ENCODE data around the gene SCRN2.

The SCRN2 gene

DNA sequence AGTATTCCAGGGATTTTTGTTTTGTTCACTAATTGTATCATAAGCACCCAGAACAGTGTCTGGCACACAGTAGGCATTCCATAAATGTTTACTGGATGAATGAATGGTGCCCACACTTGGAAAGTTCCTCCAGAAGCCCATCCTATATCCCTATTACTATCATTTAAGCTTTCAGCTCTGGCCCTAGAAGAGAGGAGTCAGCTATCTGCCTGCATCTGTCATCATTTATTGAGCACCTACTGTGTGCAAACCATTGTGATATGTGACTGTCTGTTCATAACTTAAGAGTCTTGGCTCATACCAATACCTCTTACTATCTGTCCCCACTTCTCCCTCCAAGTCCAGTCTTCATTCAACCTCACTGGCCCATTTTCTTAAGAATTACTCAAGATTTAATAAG is 30.0 kb upstream of the SCRN2 start:
- DNase-seq = no peak

DNA sequence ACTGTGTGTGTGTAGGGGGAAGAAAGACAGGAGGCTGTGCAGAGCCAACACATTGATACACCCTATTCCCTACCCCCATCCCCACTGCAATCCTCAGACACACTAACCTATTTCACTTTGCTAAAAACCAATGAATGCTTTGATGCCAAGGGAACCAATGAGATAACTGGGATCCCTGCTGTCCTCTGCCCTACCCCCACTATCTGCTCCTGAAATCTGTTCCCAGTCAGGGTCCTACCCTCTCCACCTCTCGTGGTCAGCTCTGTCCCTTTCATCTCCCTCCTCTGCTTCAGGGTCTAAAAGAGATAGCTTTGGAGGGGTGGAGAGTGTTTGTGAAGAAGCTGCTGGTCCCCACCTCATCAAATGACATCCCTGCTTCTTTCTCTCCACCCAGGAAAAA is 29.0 kb upstream of the SCRN2 start:
- DNase-seq = no peak

DNA sequence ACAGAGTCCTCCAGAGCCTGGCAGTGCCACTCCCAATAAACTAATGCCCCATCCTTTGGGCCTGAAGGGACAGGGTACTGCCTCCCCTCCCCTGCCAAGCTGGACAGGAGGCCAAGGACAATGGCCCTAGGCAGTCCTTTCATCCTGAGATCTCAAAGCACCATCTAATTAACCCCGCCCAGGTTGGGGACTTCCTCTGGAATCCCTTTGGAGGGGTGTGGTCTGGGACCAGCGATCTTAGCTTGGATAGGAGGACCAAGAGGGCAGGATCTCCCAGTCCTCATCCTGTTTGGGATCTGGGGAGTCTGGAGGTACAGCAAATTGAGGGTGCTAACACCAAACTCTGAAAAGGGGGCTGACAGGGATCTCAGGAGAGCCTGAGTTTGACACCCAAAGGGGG is 28.0 kb upstream of the SCRN2 start:
- no peak for DNase-seq

DNA sequence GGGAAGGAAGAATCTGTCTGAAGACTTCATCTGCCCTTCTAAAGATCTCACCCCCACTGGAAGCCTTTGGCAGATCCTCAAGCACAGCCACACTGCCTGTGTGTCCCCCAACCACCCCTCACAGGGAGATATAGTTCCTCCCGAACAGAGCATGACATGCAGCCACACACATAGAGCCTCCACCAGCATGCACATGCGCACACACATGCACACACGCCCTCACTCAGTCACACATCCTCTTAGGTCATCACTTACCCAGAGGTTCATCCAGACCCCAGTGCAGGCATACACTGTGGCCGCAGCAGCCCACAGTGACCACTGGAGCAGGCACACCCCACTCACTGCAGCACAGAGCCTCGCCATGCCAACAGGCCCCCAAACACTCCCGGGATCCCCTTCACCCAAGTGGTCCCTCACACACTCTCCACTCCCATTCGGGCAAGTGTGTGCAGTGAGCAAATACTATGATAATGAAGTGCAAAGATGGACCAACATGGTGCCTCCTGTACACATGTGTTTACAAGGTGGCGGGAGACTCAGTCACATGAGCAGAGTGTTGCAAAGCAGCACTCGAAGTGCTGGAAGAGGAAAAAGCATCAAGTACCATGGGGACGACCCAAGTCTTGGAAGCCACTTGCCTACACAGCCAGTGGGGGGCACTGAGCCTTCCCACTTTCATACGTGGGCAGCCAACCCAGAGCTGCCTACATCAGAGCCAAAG is 26.9 kb upstream of the SCRN2 start:
- no peak for DNase-seq

DNA sequence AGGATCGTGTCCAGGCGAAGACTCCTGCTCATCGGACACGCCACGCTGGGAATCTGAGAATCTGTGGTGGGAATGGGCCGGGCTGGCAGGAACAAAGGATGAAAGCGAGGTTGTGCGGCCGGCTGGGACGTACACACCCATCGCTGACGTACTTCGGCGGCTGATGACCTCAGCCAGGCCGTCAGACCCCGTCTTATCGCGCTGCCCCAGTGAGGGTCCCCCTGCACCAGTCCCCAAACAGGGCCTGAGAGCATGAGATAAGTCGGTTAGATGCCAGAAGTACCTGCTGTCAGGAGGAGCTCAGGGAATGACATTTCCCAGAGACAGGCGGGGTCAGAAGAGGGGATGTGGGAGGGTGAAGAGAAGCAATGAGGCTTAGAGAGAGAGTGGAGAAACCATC is 25.9 kb upstream of the SCRN2 start:
- DNase-seq = no peak

DNA sequence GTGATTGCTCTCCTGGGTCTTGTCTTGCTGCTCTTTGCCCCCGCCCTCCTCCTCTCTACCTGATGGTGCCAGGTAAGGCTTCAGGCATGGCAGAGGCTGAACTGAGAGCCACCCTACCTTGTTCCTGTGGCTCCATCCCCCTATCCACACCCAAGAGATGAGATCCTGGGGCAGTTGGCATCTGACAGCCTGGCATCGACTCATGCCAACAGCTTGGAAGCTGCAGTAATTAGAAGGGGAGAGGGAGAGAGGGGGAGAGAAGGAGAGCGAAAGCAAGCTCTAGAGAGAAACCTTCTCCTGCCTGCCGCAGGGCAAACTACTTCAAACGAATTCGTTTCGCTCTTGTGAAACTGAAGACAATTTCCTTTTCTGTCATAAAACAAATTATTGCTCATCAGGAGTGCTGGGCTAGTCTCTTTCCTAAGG is 23.7 kb upstream of the SCRN2 start:
- DNase-seq = no peak

DNA sequence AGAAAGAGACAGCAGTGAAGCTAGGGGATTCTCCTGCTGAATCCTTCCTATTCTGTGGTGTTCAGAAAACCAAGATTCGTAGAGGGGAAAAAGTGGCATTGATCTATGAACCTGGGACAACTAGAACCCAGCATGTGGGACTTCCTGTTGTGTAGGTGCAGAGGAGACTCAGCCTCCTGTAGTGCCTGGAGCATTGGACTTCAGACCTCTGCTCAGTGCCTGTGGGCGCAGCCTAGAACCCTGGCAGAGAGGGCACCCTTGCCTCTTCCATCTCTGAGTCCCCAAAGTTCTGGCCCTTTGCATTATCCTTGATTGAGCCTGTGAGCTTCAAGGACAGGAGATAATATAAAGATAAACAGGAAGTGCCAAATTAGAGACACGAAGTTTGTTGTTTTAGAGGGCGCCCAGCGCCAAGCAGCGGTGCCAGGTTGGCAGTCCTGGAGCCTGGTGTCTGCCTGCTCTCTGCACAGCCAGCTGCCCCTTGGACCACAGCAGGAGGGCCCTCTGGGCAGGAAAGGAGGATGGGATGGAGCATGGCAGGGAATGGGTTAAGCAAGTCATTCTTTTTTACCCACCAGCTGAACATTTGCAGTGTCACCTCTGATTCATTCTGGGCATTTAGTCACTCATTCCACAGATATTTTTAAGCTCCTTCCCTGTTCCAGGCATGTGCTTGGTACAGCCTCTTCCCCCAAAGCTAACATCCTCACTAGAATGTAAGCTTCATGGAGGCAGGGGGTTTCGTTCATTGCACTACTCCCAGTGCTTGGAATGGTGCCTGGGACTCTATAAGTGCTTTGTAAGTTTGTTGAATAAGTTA is 21.8 kb upstream of the SCRN2 start:
- no peak for DNase-seq

DNA sequence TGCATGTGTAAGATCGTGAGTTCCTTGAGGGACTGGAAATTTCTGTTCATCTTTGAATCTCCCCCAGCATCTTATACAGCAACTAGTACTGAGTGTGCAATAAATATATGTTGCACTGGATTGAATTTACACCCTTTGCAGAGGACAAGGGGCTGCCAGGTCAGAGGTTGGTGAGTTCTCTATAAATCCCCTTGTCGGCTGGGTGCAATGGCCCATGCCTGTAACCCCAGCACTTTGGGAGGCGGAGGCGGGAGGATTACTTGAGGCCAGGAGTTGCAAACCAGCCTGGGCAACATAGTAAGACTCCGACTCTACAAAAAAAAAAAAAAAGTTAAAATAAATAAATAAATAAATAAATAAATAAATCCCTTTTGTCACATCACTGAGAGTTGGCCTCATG is 19.3 kb upstream of the SCRN2 start:
- no peak for DNase-seq

DNA sequence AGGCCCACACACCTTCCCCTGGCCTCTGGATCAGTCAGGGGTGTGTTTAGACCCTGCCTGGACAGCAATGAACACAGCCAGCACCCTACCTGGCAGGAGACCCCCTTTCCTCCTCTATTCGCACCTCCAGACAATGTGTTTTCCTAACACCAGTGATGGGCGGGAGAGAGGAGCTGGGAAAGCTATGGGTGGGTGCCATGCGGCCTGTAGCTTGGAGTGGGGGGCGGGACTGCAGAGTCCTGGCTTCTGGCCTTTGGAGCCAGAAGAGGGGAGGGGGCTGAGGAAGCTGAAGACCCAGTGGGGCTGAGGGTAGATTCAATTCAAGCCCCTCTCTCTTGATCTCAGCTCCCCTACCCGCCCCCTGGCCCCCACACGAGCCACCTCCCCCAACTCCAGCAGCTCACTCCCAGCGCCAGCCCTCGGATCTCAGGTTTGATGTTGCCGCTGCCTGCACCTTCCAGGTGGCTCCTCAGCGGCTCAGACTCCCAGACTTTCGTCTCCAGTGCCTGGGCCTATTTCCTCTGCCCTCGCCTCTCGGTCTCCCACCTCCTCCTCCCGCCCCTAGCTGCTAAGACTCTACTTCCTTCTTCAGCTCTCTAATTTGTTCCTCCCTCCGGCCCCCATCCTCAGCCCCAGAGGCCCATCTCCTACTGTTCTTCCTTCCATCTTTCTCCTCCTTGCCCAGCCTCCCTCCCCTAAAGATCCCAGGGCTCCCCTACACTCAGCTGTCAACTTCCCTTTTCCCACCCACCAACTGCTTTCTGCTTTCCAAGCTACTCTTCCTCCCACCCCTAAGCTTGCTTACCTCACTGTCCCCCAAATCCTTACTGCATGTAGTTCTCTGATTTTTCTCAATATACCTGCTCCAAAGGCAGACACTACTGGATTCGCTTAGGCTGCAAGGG is 16.7 kb upstream of the SCRN2 start:
- DNase-seq = no peak

DNA sequence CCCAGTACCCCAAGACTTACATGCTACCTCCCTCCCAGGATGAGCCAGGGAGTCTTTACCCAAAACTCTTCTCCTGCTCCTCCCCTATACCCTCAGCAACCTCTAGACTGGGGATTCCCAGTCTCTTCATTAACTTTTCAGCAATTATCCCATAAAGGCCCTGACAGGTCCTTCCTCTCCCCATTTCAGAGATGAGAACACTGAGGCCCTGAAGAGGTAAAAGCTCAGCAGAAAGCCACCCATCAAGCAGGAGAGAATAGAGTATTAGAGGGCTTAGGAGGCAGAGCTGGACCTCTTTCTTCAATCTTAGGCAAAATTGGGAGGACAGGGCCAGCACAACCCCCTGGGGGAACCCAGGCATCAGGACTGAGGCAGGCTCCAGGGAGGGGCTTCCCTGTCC is 15.8 kb upstream of the SCRN2 start:
- DNase-seq = no peak

DNA sequence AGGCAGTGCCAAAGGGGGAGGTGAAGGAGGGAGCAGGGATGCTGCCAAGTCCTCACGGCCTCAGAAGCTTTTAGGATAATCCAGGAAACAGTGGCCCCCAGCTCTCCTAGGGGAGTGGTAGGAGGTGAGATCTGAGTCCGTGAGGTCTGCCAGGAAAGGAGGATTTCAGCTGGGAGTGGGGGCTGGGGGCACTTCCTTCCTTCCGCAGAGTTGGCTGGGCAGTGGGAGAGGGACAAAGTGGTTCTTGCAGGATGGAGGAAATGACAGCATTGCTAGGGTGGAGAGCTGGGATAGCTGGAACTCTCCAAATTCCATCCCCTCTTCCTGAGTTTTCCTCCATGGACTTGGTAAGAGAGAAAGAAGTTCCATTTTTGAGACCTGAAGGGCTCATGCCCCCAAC is 14.7 kb upstream of the SCRN2 start:
- no peak for DNase-seq

DNA sequence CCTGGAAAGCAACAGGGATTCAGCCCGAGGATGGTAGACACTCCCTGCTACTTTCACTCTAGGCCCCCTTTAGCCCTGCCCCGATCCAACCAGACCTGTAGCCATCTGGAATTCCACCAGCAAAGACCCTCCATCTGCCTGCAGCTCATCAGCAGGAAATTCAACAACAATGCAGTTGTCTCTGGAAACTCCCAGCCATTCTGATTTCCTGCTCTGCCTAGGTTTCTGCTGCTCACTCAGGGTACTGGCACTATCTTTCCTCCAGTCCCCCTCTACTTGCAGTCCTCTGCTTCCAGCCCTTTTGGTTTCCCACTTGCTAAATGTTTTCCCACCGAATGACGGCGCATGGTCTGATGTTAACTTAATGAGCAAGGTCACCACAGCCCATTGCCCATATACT is 12.5 kb upstream of the SCRN2 start:
- no peak for DNase-seq

DNA sequence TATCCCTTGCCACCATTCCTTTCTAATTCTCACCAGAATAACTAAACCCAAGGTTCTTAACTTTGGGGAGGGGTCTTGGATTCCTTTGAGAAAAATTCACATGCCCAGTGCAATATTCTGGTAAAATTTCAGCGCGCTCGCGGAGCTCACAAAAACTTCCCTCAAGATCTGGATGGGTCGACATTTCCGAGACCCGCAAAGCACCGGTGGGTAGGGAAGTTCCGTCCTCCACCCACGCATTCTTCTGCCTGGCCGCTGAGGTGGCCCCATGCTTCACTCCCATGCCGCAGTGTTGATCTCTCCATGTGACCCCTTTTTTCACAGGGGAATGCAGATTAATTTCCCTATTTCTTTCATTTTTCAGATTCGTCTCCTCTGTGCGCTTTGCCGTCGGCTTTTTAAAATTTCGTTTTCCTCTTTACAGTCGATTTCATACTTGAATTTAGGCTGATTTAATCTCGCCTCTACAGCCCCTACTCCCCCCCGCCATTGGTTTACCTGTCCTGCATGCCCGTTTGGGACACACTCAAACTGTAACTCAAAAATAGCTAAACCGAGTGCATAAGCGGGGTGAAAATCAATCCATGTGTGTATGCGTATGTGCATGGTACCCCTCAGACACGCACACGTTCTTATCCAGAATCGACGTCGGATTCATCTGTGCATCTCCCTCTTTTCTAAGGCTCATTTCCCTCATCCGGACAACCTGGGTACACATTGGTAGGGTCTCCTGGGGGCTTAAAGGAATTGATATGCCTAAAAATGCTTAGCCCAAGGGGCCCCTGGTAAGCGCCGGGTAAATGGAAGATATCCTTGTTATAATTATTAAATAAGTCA is 11.3 kb upstream of the SCRN2 start:
- DNase-seq = peak; percentile 69

DNA sequence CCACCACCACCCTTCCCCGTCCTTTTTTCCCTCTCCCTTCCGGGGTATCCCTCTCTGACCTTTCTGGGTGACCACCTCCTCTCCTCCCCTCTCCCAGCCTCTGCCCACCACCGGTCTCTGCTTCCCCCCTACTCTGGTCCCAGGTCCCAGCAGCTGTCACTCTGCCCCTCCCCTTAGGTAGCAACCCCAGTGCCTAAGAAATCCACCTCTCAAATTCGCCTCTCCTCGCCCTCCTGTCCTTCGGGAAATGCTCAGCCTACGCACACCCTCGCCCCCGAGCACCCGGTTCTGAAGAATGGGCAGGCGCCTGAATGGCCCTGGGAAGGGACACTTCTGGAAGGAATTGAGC is 10.7 kb upstream of the SCRN2 start:
- DNase-seq = no peak

DNA sequence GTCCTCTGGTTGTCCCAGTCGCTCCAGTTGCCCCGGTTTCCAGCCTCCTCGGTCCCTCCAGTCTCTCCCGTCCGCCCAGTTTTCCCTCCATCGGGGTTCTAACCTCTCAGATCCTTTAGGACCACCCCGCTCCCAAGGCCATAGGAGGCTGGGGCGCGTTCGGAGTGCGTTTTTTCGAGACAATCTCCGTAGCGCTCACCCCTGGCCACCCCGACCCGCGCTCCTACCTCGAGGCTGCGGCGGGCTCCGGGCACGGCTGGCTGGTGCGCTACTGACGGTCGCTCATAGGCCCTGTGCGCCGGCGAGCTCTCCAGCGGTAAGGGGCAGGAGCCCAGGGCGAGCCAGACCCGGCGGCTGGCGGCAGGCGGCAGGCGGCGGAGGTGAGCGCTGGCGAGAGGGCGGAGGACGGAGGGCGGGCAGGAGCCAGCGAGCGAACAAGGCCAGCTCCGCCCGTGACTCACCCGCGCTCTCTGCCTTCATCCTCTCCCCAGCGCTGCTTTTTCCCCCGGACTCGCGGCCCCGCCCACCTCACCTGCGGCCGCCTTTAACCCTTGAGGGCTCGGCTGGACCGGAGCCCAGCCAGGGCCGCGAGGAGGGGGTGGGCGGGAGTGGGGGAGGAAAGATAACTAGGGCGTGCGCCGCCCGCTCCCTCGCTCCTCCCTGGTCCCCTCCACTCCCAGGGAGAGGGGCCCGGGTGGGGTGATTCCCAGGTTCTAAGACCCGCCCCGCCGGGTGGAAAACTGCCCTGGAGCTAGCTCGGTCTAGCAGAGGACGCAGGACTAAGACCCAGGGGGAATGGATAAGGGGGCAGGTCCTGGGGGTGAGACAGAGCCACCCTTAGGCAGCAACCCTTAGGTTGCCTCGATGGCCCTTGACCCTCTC is 9.9 kb upstream of the SCRN2 start, which contains the start of gene SP6:
Gene SP6 (minus strand): TSS at position 472 of the 882 bp plus-strand sequence. CDS start 2,734 bp downstream, outside the sequence.
- DNase-seq = peak; percentile 79

DNA sequence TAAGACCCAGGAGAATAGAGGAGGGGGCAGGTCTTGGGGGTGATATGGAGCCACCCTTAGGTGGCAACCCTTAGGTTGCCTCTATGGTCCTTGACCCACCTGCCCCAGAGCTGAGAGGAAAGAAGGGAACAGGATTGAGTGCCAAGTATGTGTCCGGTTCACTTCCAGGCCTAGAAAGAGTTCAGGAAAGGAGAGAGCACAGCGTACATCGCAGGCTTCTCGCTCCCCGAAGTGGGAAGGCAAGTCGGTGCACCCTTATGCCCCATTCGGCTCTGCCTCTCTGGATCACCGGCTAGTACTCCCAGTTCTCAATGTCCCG is 9.3 kb upstream of the SCRN2 start:
- DNase-seq = no peak

DNA sequence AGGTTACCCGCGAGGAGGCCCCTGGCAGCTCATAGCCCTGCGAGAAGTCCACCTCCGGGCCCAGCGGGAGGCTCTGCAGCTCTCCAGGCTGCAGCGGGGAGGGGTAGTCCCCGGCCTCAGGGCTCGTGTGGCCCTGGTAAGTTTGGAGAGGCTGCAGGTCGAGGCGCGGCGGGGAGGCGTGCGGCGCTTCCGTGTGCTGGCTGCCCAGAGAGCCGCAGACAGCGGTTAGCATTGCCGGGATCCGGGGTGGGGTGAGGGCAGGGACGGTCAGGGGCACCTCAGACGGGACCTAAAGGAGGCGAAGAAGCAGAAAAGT is 7.1 kb upstream of the SCRN2 start:
- no peak for DNase-seq

DNA sequence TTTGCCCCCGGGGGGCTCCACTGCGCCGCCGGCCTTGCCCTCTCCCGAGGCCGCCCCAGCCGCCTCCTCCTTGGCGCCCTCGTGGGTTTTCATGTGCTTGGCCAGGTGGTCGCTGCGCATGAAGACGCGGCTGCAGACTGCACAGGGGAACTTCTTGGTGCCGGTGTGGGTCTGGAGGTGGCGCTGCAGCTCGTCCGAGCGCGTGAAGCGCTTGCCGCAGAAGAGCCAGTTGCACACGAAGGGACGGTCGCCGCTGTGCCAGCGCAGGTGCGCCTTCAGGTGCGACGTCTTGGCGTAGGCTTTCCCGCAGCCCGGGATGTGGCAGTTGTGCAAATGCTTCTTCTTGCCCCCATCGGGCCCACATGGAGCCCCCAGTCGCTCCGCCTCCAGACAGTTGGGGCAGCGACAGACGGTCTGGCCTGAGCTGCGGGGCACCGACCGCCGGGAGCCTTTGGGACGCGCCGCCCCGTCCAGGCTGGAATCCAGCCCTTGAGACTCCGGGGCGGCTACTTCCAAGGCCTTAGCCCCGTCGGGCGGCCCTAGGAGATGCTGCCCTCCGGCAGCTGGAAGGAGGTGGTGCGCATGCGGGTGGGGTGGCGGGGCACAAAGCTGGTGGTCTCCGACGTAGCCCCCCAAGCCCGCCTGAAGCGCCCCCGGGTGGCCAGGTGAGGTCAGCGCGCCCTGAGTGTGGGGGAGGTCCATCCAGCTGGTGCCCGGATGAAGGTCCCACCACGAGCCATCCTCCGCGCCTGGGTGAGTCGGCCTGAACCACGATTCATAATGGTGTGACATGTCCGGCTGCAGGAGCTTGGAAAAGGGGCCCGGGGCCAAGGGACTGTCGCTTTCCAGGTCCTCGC is 6.5 kb upstream of the SCRN2 start:
- DNase-seq = peak; percentile 57

DNA sequence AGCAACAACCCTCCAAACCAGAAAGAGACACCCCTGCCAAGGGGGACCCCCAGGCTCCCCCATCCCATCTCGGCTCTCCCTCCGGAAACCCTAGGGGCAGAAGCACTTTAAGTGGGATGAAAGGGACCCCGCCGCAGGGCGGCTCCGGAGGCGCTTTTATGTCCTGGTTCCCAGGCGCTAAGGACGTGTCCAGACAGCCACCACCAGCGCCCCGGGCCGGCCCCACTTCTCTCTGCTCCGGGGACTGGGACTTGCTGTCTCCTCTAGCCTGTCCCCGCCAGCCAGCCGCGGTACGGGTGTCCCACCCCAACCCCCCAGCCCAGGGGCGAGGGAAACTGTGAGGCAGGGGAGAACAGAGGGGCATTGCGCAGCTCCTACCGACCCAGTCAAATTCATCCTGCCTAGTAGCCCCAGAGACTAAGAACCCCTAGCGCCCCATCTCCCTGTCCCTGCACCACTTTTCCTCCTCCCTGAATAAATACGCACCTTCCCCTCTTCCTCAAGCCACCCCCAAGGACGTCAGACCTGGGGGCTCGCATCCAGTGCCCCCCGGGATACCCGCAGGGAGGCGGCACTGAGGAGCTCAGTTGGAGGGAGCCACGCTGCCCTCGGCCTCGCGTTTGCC is 5.8 kb upstream of the SCRN2 start:
- peak; percentile 60 for DNase-seq

DNA sequence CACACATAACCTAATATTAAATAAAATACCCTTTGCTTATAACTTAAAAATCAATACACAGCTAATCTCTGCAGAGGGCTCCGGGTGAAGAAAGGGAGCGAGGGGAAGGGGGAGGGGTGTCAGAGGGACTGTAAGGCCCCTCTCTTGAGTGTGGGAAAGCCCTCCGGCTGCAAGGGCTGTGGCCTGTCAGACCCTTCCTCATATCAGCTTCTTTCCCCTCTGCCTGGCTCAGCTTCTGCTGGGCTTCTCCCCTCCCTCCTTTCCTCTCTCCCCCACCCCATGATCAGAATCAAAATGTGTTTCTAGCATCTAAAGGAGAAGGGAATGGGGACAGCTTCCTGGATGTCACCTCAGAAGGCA is 4.6 kb upstream of the SCRN2 start:
- DNase-seq = no peak

Data from retina (tissue), 1 donor.